Upper lobe of left lung (tissue), 4 donors: ENCODE results near the gene KDELR1.
"Not testable (repeated sequence)": the region's sequence is repeated elsewhere in the genome, so short reads cannot be mapped to it uniquely, and the experiment has no call there.

Source experiments
- CTCF ChIP-seq, 6 experiments: fragments of 450-650 bp in 4 of 6; fragments of 200-600 bp in 2 of 6; sonication (generic) in 2 of 6; IDR thresholded peaks; one replicate each; pipeline ENCODE4 v1.5.1; 2016 to 2019; ENCODE audit warnings: antibody characterized with exemption in 6 of 6
- POLR2AphosphoS5 ChIP-seq, 2 donors: sonication (generic); formaldehyde crosslinking; IDR thresholded peaks; one replicate each; pipeline ENCODE4 v1.5.1; 2017; ENCODE audit warnings: antibody characterized with exemption in 2 of 2

GRCh38 chr19:48392006-48392344, 624 bp upstream of the KDELR1 start:
- TF ChIP-seq POLR2AphosphoS5, CTCF (IDR thresholded peaks at IDR 0.05): not testable (repeated sequence)
